ENCODE results near the gene FGFRL1. TPM values are rescaled to one million over a fixed set of nuclear protein-coding genes. Genes with fewer than 3 reads are reported as not detected.

FGFRL1 gene
- polyA plus RNA-seq, 1 donor (not counting 4 experiments of a cell fraction or from before 2014, with no cell fraction given) = 2.8 TPM

- Histone ChIP-seq H3K27me3 (ENCODE audit: control insufficient read depth, extremely low read depth, insufficient read depth, low read length) (peaks cover 22% of the 10 kb centered on the region), H3K9me3 (ENCODE audit: control insufficient read depth, low read depth, low read length) (no peaks in the 10 kb centered on the region), H4K20me1 (ENCODE audit: control insufficient read depth, extremely low read depth, insufficient read depth, low read length) (peaks cover 3% of the 10 kb centered on the region), H3K36me3 (ENCODE audit: control insufficient read depth in 2 of 2, extremely low read depth in 1 of 2, insufficient read depth in 2 of 2, low read length in 2 of 2) (peaks cover 0 to 4% of the 10 kb centered on the region in 2 experiments), H3K4me1 (ENCODE audit: control insufficient read depth, extremely low read depth, insufficient read depth, low read length) (peaks cover 3% of the 10 kb centered on the region), H3K9me1 (ENCODE audit: control insufficient read depth, extremely low read depth, insufficient read depth, low read length) (no peaks in the 10 kb centered on the region), H2AFZ (ENCODE audit: control insufficient read depth, low read length) (no peak overlapping the region), H3K79me2 (ENCODE audit: control insufficient read depth, insufficient read depth, low read length) (no peaks in the 10 kb centered on the region), H3K9ac (ENCODE audit: control insufficient read depth, extremely low read depth, insufficient read depth, low read length) (no peak overlapping the region), H3K4me2 (ENCODE audit: control insufficient read depth, extremely low read depth, insufficient read depth, low read depth, low read length) (no peak overlapping the region), H3K4me3 (ENCODE audit: control insufficient read depth in 2 of 3, extremely low read depth in 1 of 3, insufficient read depth in 2 of 3, low read depth in 1 of 3, low read length in 3 of 3) (no peak overlapping the region), H3K27ac (ENCODE audit: control insufficient read depth, insufficient read depth, low read length) (no peak overlapping the region)
- no peak for FAIRE-seq
- TF ChIP-seq CTCF (optimal IDR thresholded peaks at IDR 0.05 in 1 of 3, IDR thresholded peaks at IDR 0.05 in 1 of 3, conservative IDR thresholded peaks at IDR 0.05 in 1 of 3; ENCODE audit: extremely low read depth in 1 of 3, insufficient read depth in 2 of 3, low read length in 3 of 3) (no peak), EZH2 (IDR thresholded peaks at IDR 0.05; ENCODE audit: low read length) (no peak)
- DNase-seq (ENCODE audit: low read depth, low spot score) = no peak
- dilution Hi-C loops (cut with MboI; ENCODE audit: extremely low pct_ligation_motif_present, low sequenced_read_pairs) = no loop called here
Measured at GRCh38 chr4:1027219-1027914, 15.9 kb downstream of the FGFRL1 start.

GRCh38 chr4:1027915-1028238 lies 16.5 kb downstream of the FGFRL1 start:
- Histone ChIP-seq H3K4me1 (ENCODE audit: control insufficient read depth, extremely low read depth, insufficient read depth, low read length) (peaks cover 3% of the 10 kb centered on the region), H3K4me3 (ENCODE audit: control insufficient read depth in 2 of 3, extremely low read depth in 1 of 3, insufficient read depth in 2 of 3, low read depth in 1 of 3, low read length in 3 of 3) (no peak overlapping the region), H3K27me3 (ENCODE audit: control insufficient read depth, extremely low read depth, insufficient read depth, low read length) (peaks cover 28% of the 10 kb centered on the region), H3K36me3 (ENCODE audit: control insufficient read depth in 2 of 2, extremely low read depth in 1 of 2, insufficient read depth in 2 of 2, low read length in 2 of 2) (peaks cover 0 to 4% of the 10 kb centered on the region in 2 experiments), H2AFZ (ENCODE audit: control insufficient read depth, low read length) (no peak overlapping the region), H3K4me2 (ENCODE audit: control insufficient read depth, extremely low read depth, insufficient read depth, low read depth, low read length) (no peak overlapping the region), H3K27ac (ENCODE audit: control insufficient read depth, insufficient read depth, low read length) (no peak overlapping the region), H3K9ac (ENCODE audit: control insufficient read depth, extremely low read depth, insufficient read depth, low read length) (no peak overlapping the region), H3K79me2 (ENCODE audit: control insufficient read depth, insufficient read depth, low read length) (no peaks in the 10 kb centered on the region), H3K9me1 (ENCODE audit: control insufficient read depth, extremely low read depth, insufficient read depth, low read length) (no peaks in the 10 kb centered on the region), H4K20me1 (ENCODE audit: control insufficient read depth, extremely low read depth, insufficient read depth, low read length) (peaks cover 3% of the 10 kb centered on the region), H3K9me3 (ENCODE audit: control insufficient read depth, low read depth, low read length) (no peaks in the 10 kb centered on the region)
- dilution Hi-C loops (cut with MboI; ENCODE audit: extremely low pct_ligation_motif_present, low sequenced_read_pairs) = no loop called here
- DNase-seq (ENCODE audit: low read depth, low spot score) (no peak), FAIRE-seq (no peak)
- TF ChIP-seq CTCF (optimal IDR thresholded peaks at IDR 0.05 in 1 of 3, IDR thresholded peaks at IDR 0.05 in 1 of 3, conservative IDR thresholded peaks at IDR 0.05 in 1 of 3; ENCODE audit: extremely low read depth in 1 of 3, insufficient read depth in 2 of 3, low read length in 3 of 3) (no peak), EZH2 (IDR thresholded peaks at IDR 0.05; ENCODE audit: low read length) (no peak)

Data from keratinocyte (primary cell).